Left ventricle myocardium superior (tissue), 1 donor: ENCODE data around the gene ERGIC3. TPM values are rescaled to one million over a fixed set of nuclear protein-coding genes. Genes with fewer than 3 reads are reported as not detected.
"Not testable (repeated sequence)": the region's sequence is repeated elsewhere in the genome, so short reads cannot be mapped to it uniquely, and the experiment has no call there.

Experiments used
- ATAC-seq: fragments of 200-7000 bp; cut with Tn5 transposase; one replicate; pipeline ENCODE4 v1.9.1; 2020; ENCODE audit warnings: mild to moderate bottlenecking, moderate library complexity
- DNase-seq: peaks from one replicate; pipeline ENCODE4 v3.0.0-alpha.2; 2020
- intact Hi-C: fragments of 100-400 bp; cut with micrococcal nuclease; formaldehyde crosslinking; loops from one replicate; pipeline ENCODE4 v1.11.0; 2022
- total RNA-seq: library from RNA; stranded (reverse); fragmentation: NEBNext Ultra II Directional; extraction: Animal tissue kit (Norgen Biotek cat#: 25700); gene quantifications from one replicate; pipeline ENCODE4 v1.2.1, GENCODE V29; 2021
- donor health status: DM: no; HTN: yes; CAD: no; lungs with severe emphysema.

The ERGIC3 gene
- total RNA-seq, 1 donor from 2014 or later, result 92.3 TPM

DNA sequence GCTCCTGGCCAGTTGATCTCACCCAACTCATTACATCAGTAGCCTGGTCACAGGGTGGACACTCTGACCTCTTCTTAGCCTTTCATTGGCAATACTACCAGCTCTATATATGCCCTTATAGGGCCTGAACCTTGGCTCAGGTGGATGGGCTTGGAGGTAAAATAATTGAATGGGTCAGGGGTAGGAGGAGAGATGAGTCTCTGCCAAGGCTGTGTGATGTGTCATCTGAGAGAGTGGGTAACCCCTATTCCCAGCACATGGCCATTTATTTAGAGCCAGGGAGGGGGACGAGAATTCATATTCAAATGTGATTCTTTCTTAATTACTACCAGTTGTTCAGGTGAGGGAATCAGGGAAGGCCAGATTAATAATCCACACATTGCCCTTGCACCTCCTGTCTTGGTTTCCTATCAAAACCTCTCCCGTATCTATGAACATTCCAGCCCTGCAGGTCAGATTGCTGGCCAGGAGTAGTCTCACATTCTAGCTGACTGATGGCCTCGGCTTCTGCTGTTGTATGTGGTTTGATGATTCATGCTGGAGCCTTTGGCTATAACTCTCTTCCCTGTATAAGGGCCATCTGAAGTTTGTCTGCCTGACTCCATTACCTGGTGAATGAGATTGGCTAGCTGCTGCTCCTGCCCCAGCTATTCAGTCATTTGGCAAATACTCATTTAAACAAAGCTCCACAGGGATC lies 25.8 kb upstream of the ERGIC3 start:
- peak; percentile 45 for ATAC-seq
- no peak for DNase-seq
- intact Hi-C loops, result no loop called here

DNA sequence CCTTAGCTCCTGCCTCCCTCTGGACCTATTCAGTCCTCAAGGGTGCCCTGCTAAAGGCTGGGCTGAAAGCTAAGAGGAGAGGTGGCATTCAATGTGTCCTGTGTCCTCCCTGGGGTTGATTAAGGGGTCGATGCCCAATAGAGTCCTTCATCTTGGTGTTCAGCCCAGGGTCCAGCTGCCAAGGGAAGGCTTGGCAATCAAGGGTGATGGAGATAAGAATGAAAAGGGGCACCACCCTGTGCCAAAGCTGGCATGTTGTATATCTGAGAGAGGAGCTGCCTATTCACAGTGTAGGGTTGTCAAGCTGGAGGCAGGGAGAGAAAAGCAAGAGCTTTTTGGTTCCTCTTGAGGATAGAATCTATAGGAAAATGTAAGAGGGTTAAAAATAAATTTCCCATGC lies 24.8 kb upstream of the ERGIC3 start:
- DNase-seq (peak; percentile 41), ATAC-seq (peak; percentile 80)
- intact Hi-C loops, result no loop called here

DNA sequence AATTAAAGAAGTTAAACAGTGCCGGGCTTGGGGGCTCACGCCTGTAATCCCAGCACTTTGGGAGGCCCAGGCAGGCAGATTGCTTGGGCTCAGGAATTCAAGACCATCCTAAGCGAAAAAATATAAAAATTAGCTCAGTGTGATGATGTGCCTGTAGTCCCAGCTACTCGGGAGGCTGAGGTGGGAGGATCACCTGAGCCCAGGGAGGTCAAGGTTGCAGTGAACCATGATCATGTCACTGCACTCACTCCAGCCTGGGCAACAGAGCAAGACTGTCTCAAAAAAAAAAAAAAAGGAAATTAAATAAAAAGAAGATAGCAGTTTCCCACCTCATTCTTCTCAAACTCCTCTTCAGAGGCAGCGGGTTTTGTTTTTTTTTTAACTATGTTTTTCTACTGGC lies 24.1 kb upstream of the ERGIC3 start:
- DNase-seq, intact Hi-C loops, ATAC-seq: not testable (repeated sequence)

DNA sequence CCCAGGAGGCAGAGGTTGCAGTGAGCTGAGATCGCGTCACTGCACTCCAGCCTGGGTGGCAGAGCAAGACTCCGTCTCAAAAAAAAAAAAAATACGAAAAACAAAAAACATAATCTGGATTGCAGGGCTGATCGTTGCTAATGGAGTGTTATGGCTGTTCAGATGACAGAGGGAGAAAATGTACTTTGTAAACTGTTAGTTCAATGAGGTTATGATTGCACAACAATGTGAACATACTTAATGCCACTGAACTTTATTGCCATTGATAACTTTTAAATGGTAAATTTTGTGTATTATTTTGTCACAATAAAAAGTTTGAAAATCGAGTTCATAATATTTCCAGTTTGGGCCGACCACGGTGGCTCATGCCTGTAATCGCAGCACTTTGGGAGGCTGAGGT lies 22.9 kb upstream of the ERGIC3 start:
- no peak for ATAC-seq
- intact Hi-C loops, result no loop called here
- DNase-seq, result no peak

DNA sequence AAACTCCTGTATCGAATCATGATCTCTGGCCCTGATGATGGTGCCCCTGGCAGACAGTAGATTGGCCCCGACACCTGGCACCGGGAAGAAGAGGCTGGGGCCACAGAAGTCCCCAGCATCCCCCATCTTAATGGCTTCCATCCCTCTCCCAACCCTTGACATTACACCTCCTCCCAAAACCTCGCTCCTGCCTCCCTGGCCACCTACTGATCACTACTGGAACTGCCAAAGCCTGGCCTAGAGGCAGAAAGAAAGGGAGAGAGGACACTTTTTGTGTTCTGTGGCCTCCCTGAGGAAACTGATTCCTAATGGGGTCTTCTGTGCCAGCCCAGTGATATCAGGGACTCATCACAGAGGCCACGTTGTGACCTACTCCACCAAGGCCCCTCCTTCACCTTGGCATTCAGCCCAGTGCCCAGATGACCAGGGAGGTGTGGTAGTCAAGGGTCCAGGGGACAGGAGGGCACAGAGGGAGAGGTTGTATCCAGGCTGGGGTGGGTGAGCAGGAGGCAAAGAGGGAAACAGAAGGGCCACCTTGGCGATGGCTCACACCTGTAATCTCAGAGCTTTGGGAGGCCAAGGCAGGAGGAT lies 18.5 kb upstream of the ERGIC3 start:
- intact Hi-C loops, result no loop called here
- no peak for DNase-seq
- peak; percentile 30 for ATAC-seq

DNA sequence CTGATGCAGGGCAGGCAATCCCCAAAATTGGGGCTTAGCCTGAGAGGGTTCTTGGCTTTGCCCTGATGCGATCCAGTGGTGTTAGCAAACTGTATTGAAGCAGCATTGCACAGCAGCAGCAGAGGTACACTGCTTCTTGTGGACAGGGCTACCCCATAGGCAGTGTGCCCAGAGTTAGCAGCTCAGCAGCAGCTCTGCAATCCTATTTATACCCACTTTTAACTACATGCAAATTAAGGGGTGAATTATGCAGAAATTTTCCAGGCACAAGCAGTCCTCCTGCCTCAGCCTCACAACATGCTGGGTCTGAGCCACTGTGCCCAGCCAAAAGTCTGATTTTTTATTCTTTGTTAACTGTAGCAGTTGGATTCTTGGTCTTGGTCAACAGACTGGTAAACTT lies 16.2 kb upstream of the ERGIC3 start:
- no peak for DNase-seq
- intact Hi-C loops, result no loop called here
- no peak for ATAC-seq

DNA sequence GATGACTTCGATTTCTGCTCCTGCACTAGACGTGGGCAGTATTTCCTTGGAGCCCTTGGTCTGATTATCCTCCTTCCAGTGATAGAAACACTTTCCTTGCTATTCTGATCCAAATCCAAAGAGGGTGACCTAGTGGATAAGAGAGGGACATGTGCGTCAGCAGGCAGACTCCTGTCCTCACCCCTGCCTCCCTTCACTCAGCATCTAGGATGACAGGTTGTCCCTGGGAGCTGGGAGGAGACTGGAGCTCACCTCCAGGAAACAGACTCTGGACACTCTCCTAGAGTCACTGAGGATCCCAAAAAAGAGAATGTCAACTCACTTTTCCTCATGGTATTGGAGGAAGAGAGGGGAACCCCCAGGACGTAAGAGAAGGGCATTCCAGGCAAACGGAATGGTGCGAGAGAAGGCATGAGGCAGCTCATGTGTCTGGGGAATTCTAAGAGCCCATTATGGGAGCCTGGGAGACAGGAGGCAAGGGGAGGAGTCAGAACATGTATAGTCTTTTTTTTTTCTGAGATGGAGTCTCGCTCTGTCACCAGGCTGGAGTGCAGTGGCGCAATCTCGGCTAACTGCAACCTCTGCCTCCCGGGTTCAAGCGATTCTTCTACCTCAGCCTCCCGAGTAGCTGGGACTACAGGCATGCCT lies 14.6 kb upstream of the ERGIC3 start:
- ATAC-seq (no peak), DNase-seq (no peak)

DNA sequence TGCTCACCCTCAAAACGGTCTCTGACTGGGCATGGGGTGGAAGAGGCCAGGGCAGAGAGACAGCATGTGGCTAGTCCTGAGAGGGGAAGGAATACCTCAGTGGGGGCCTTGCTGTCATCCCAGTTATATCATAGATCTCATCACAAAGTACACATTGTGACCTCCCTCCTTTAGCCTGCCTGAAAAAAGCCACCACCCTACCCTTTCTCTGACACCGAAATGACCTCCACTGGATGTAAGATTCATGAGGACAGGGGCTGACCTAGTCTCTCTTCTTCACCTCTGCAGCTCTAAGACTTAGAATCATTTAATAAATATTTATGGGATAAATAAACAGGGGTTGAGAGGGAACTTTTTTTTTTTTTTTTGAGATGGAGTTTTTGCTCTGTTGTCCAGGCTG lies 12.3 kb upstream of the ERGIC3 start, which contains the start of gene C20orf173:
Gene C20orf173 (minus strand): TSS at position 101 of the 400 bp plus-strand sequence. CDS start 279 bp downstream, outside the sequence.
- intact Hi-C loops, result no loop called here

More for the DNA sequence above, 14.6 kb upstream of the ERGIC3 start:
- intact Hi-C loops, result no loop called here

DNA sequence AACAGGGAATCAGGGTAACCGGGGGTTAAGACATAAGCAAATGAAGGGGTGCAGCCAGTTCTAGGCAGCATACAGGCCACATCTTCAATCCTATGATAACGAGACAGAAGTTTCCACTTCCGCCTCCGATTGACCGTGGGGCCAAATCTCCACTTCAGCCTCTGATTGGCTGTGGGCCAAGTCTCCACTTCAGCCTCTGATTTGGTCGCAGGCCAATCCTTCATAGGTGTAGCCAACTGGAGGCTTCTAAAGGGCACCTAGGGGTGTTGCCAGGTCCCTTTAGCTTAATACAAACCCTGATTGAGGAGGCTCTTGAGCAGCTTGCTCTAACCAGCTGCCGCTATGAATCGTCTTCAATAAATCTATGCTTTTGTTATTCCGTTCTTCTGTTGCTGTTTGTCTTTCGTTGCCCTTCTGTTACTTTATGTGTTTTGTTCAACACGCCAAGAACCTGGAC lies 2.1 kb upstream of the ERGIC3 start:
- ATAC-seq (no peak), DNase-seq (no peak)
- intact Hi-C loops, result no loop called here

More for the DNA sequence above, 12.3 kb upstream of the ERGIC3 start, which contains the start of gene C20orf173:
- ATAC-seq (no peak), DNase-seq (no peak)

DNA sequence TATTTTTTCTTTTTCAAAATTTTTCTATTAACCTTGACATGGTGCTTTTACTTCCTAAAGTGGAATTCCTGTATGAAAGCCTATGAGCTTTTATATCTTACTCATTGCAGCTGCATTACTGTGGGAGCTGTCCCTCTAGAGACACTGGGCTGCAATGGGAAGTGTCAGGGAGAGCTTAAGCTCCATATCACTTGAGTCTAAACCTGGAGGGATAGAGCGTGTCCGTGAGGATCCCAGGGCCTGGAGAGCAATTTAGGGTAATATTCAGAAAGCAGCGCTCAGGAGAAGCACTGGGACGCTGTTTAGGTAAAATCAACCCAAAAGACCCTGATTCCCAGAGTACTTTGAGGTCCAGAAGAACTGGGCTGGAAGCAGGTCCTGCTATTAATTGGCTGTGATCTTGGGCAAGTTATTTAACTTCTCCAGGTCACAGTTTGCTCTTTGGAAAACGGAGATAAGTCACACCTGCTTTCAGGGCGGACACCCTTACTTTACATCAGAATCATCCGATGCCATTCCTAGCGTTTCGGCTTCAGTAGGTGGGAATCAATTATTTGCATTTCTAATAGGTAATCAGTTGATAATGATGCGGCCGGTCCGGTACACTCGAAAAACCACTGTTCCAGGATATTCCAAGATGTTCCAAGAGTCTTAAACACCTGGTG lies 628 bp upstream of the ERGIC3 start:
- intact Hi-C loops, result no loop called here
- no peak for DNase-seq

DNA sequence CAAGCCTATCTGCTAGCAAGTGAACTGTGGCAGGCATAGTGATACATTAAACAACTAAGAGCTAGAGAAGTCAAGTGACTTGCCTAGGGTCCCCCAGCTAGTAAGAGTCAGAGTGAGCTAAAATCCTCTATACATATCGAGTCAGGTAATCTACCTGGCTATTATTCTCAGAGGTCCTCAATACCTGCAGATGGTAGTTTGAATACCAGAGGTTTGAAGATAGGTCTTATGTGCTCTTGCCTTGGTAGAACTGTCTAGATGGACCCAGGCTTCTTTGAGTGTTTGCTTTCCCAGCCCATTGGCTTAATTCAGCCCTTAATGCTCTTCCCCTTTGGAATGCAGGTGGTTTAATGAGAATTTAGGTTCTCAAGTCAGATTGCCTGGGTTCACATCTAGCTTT lies 1.1 kb downstream of the ERGIC3 start:
- intact Hi-C loops, result no loop called here
- ATAC-seq (no peak), DNase-seq (no peak)

More for the DNA sequence above, 628 bp upstream of the ERGIC3 start:
- no peak for ATAC-seq

DNA sequence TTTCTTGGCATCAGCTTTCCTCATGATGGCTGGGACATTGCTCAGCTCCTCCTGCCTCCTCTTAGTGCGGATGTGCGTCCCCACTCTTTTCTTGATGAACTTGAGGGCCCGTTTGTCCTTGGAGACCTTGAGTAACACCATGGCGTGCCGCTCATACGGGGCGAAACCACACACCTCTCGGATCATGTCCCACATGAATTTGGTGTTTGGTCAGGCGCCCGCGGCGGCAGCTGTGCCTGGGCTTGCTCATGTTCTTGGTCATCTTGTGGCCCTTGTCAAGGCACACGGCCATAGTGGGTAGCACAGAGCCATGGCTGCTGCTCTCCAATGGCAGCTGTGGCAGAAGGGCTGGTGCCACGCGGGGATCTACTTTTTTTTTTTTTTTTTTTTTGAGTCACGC lies 2.6 kb downstream of the ERGIC3 start:
- DNase-seq, result no peak
- intact Hi-C loops, result no loop called here
- no peak for ATAC-seq

DNA sequence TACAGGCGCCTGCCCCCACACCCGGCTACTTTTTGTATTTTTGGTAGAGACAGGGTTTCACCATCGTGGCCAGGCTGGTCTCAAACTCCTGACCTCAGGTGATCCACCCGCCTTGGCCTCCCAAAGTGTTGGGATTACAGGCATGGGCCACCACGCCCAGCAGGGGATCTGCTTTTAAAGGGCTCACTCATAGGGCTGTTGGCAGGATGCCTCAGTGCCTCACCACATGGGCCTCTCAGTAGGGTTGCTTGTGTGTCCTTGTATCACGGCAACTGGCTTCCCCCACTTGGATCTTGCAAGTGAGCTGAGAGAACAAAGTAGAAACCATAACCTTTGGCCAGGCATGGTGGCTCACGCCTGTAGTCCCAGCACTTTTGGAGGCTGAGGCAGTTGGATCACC lies 3.1 kb downstream of the ERGIC3 start:
- ATAC-seq, intact Hi-C loops, DNase-seq: not testable (repeated sequence)

DNA sequence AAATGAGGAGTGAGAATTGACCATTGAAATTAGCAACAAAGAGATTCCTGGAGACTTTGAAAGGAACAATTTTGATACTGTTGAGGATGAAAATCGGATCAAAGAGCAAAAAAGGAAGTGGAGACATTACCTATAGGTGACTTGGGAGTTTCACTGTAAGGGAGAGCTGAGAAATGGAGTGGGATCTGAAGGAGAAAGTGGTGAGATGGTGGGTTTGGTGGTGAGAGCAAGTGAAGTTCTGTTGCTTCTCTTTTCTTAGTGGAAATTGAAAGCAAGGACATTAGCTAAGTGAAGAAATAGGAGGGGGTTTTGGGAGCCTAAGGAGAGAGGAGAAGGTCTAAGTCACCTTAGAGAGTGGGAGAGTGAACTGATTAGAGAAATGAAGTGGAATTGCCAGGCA lies 4.2 kb downstream of the ERGIC3 start:
- ATAC-seq (no peak), DNase-seq (no peak)
- intact Hi-C loops, result no loop called here

DNA sequence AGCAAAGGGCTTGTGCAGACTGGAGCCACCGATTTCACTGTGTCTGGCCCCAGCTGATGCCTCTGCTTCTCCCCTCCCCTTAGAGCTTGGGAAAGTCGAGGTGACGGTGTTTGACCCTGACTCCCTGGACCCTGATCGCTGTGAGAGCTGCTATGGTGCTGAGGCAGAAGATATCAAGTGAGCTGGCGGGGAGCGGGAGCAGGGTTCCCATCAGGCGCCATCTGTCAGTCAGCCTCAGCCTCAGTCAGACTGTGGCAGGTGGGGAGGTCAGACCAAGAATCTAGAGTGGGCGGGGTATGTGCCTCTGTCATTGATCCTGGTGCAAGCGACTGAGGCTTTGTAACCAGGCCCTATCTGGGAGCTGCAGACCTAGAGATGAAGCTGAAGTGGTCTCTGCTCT lies 5.5 kb downstream of the ERGIC3 start:
- ATAC-seq (no peak), DNase-seq (no peak)
- intact Hi-C loops, result no loop called here

DNA sequence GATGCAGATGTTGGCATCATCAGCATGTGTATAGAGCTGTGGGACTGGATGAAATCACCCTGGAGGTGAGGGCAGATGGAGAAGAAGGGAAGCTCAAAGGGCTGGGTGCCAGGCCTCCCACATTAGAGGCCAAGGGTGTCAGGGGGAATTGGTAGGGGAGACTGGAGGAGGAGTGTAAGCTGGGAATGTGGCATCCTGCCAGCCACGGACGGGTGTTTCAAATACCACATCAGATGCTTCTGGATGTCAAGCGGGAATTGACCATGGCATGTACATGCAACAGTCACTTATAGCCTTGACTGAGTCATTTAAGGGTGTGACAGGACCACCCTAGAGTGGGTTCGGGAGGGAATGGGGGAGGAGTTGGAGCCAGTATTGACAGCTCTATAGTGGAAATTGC lies 9.6 kb downstream of the ERGIC3 start:
- intact Hi-C loops, result no loop called here
- no peak for ATAC-seq
- no peak for DNase-seq

DNA sequence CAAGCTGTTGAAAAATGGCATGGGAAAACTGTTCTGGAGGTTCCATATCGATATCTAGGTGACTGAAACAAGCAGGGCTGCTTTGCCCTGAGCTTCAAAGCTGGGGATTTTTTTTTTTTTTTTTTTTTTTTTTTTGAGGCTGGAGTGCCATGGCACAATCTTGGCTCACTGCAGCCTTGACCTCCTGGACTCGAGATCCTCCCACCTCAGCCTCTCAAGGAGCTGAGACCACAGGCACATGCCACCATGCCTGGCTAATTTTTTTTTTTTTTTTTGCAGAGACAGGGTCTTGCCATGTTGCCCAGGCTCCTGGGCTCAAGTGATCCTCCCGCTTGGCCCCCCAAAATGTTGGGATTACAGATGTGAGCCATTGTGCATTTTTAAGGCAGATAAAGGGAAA lies 11.0 kb downstream of the ERGIC3 start:
- ATAC-seq, result no peak
- no peak for DNase-seq
- intact Hi-C loops, result no loop called here

DNA sequence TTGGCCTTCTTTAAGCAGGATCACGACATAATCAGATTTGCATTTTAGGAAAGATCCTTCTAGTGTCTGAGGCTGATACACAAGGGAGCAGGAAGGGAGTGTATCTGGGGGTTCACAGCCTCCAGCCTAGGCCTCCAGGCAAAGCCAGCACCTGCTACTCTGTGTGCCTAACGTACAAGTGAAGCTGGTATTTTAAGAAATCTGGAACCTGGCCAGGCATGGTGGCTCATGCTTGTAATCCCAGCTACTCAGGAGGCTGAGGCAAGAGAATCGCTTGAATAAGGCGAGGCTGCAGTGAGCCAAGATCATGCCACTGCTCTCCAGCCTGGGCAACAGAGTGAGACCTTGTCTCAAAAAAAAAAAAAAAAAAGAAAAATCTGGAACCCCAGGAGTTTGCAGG lies 13.6 kb downstream of the ERGIC3 start:
- peak; percentile 51 for ATAC-seq
- DNase-seq, intact Hi-C loops: not testable (repeated sequence)

DNA sequence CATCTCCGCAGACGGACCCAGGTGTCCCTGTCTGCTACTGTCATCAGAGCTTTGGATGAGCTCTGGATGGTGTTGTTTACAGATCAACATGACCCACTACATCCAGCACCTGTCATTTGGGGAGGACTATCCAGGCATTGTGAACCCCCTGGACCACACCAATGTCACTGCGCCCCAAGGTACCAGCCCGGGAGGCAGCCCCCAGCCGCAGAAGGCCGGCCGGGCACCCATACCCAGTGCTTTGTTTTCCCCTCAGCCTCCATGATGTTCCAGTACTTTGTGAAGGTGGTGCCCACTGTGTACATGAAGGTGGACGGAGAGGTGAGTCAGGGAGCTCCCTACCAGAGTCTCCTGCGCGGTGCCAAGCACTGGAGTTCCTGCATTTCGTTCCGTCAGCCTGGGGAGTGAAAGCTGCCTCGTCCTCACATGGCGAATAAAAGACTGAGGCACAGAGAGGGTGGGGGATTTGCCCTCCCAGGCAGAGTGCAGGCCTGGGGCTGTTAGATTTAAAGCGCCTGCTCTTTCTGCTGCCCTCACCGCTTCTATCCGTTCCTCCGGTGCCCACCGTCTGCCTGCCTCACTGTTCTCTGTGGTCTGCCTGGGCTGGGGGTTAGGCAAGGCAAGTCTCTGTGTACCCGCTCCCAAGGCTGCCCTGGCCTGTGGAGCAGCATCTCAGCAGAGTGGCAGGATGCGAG lies 14.2 kb downstream of the ERGIC3 start:
- DNase-seq (no peak), ATAC-seq (no peak)
- intact Hi-C loops, result no loop called here
